22Rv1 (cell line): ENCODE results near the gene TTC7B.

Experiments
- ZFX ChIP-seq: fragments of 450-650 bp; IDR thresholded peaks from 2 replicates; pipeline ENCODE4 v1.6.1; 2017; ENCODE audit warnings: antibody characterized with exemption, borderline replicate concordance
- TF ChIP-seq, protein P1 (sequence below): fragments of 450-650 bp; IDR thresholded peaks from 2 replicates; pipeline ENCODE4 v1.5.1; 2017; ENCODE audit warnings: mild to moderate bottlenecking

DNA sequence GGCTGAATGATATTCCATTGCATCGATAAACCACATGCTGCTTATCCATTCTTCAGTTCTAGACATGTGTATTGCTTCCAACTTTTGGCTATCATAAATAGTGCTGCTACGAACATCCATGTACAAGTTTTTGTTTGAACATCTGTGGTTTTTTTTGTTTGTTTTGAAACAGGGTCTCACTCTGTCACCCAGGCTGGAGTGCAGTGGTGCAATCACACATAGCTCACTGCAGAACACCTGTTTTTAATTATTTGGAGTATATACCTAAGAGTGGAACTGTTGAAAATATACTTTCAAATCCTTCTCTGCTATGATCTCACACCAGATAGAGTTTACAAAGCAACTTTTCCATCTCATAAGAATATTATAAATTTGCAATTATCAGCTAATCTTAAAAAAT, 124.2 kb downstream of the TTC7B start:
- TF ChIP-seq, protein P1, sequence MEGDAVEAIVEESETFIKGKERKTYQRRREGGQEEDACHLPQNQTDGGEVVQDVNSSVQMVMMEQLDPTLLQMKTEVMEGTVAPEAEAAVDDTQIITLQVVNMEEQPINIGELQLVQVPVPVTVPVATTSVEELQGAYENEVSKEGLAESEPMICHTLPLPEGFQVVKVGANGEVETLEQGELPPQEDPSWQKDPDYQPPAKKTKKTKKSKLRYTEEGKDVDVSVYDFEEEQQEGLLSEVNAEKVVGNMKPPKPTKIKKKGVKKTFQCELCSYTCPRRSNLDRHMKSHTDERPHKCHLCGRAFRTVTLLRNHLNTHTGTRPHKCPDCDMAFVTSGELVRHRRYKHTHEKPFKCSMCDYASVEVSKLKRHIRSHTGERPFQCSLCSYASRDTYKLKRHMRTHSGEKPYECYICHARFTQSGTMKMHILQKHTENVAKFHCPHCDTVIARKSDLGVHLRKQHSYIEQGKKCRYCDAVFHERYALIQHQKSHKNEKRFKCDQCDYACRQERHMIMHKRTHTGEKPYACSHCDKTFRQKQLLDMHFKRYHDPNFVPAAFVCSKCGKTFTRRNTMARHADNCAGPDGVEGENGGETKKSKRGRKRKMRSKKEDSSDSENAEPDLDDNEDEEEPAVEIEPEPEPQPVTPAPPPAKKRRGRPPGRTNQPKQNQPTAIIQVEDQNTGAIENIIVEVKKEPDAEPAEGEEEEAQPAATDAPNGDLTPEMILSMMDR: no peak
- TF ChIP-seq ZFX: no peak
